MCF 10A (cell line): ENCODE results near the gene VEZT. TPM values are rescaled to one million over a fixed set of nuclear protein-coding genes. Genes with fewer than 3 reads are reported as not detected.
"Not testable (repeated sequence)": the region's sequence is repeated elsewhere in the genome, so short reads cannot be mapped to it uniquely, and the experiment has no call there.

Experiments used
- BruUV-seq: library from RNA; stranded (reverse); fragments of 400-500 nt; replicated peaks from 2 replicates; lab custom pipeline; 2021; lab: Mats Ljungman, UMichigan
- CTCF ChIA-PET: fragments of 300-600 bp; sonication (Branson Sonifier 250); formaldehyde crosslinking; extraction: SDS; loops from one replicate; lab custom pipeline; 2021; ENCODE audit warnings: antibody characterized with exemption, inconsistent platforms; lab: Yijun Ruan, JAX
- POLR2A ChIA-PET: fragments of 300-600, 350-650 bp; sonication (Branson Sonifier 250); formaldehyde crosslinking; extraction: SDS; loops from one replicate; lab custom pipeline; 2020; ENCODE audit warnings: antibody characterized with exemption, inconsistent platforms; lab: Yijun Ruan, JAX
- DNase-seq: peaks from one replicate; pipeline ENCODE4 v3.0.0-alpha.2; 2018; ENCODE audit not compliant: unreplicated experiment
- H3K27ac Mint-ChIP-seq: one replicate; pipeline ENCODE4 v1.8.0; 2022; ENCODE audit warnings: mild to moderate bottlenecking, low read depth, mixed read lengths; ENCODE audit not compliant: unreplicated experiment
- H3K27me3 Mint-ChIP-seq: one replicate; pipeline ENCODE4 v1.8.0; 2022; ENCODE audit warnings: mixed read lengths; ENCODE audit not compliant: insufficient read depth, unreplicated experiment
- H3K36me3 Mint-ChIP-seq: one replicate; pipeline ENCODE4 v1.8.0; 2022; ENCODE audit warnings: mild to moderate bottlenecking, moderate library complexity, mixed read lengths; ENCODE audit not compliant: insufficient read depth, unreplicated experiment
- H3K4me1 Mint-ChIP-seq: one replicate; pipeline ENCODE4 v1.8.0; 2022; ENCODE audit warnings: mixed read lengths; ENCODE audit not compliant: insufficient read depth, unreplicated experiment
- H3K4me3 Mint-ChIP-seq: one replicate; pipeline ENCODE4 v1.8.0; 2022; ENCODE audit warnings: mild to moderate bottlenecking, moderate library complexity, mixed read lengths; ENCODE audit not compliant: unreplicated experiment
- H3K9me3 Mint-ChIP-seq: one replicate; pipeline ENCODE4 v1.8.0; 2022; ENCODE audit warnings: mixed read lengths; ENCODE audit not compliant: unreplicated experiment
- intact Hi-C: fragments of 100-400 bp; cut with micrococcal nuclease; formaldehyde crosslinking; loops from 2 replicates; pipeline ENCODE4 v1.14.1; 2022
- total RNA-seq: library from RNA; stranded (reverse); gene quantifications from 2 replicates; pipeline ENCODE4 v1.2.3, GENCODE V29; 2022
- TF ChIP-seq, protein P1 (sequence below): fragments of 200-600 bp; IDR thresholded peaks from one replicate; pipeline ENCODE4 v1.8.0; 2022; ENCODE audit warnings: antibody characterized with exemption, mild to moderate bottlenecking; ENCODE audit not compliant: unreplicated experiment

The VEZT gene
- total RNA-seq, 1 experiment from 2014 or later = 107 TPM

DNA sequence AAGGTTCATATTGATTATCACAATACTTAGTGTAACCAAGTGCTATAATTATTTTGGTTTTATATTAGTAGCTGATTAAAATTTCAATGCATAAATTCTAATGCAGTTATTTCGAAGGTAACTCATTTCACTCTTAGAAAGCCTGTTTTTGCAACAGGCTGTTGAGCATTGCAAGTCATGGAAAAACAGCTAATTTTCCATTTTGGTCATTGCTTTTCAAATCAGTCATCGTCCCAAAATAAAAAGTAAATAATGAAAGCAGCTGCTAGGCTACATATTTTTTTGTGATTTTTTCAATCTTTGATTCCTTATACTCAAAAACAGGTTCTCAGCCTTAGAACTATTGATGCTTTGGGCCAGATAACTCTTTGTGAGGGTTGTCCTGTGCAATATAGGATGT is 22.9 kb downstream of the VEZT start:
- TF ChIP-seq, protein P1, sequence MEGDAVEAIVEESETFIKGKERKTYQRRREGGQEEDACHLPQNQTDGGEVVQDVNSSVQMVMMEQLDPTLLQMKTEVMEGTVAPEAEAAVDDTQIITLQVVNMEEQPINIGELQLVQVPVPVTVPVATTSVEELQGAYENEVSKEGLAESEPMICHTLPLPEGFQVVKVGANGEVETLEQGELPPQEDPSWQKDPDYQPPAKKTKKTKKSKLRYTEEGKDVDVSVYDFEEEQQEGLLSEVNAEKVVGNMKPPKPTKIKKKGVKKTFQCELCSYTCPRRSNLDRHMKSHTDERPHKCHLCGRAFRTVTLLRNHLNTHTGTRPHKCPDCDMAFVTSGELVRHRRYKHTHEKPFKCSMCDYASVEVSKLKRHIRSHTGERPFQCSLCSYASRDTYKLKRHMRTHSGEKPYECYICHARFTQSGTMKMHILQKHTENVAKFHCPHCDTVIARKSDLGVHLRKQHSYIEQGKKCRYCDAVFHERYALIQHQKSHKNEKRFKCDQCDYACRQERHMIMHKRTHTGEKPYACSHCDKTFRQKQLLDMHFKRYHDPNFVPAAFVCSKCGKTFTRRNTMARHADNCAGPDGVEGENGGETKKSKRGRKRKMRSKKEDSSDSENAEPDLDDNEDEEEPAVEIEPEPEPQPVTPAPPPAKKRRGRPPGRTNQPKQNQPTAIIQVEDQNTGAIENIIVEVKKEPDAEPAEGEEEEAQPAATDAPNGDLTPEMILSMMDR = no peak
- H3K27ac Mint-ChIP-seq = no peak overlapping the region
- intact Hi-C loops = no loop called here
- peaks cover 7% of the 10 kb centered on the region for H3K4me1 Mint-ChIP-seq
- H3K4me3 Mint-ChIP-seq = no peak overlapping the region
- ChIA-PET CTCF (interaction anchor here (0.6 kb wide), 1 partner anchor 1216 kb away, joined by 3 read pairs; no protein-coding TSS in a partner anchor), POLR2A (interaction anchor here (0.9 to 1.2 kb wide), 4 partner anchors 17 to 233 kb away, joined by 3 to 5 read pairs (median 3); partner anchors contain the start of genes FGD6, METAP2 and VEZT)
- BruUV-seq = no TSS peak
- H3K9me3 Mint-ChIP-seq = no peaks in the 10 kb centered on the region
- H3K27me3 Mint-ChIP-seq = no peaks in the 10 kb centered on the region
- peaks cover 39% of the 10 kb centered on the region for H3K36me3 Mint-ChIP-seq
- no peak for DNase-seq

DNA sequence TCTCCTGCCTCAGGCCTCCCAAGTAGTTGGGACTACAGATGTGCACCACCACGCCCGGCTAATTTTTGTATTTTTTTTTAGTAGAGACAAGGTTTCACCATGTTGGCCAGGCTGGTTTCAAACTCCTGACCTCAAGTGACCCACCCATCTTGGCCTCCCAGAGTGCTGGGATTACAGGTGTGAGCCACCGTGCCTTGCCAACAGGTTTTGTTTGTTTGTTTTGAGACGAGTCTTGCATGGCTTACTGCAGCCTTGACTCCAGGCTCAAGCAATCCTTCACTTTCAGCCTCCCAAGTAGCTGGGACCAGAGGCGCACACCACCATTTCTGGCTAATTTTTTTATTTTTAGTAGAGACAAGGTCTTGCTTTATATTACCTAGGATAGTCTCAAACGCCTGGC is 23.5 kb downstream of the VEZT start:
- intact Hi-C loops, H3K27ac Mint-ChIP-seq, H3K27me3 Mint-ChIP-seq, BruUV-seq, H3K4me1 Mint-ChIP-seq, H3K9me3 Mint-ChIP-seq, DNase-seq, H3K4me3 Mint-ChIP-seq: not testable (repeated sequence)
- H3K36me3 Mint-ChIP-seq = peaks cover 39% of the 10 kb centered on the region
- ChIA-PET CTCF (interaction anchor here (0.6 kb wide), 1 partner anchor 1216 kb away, joined by 3 read pairs; no protein-coding TSS in a partner anchor), POLR2A (interaction anchor here (0.9 to 1.0 kb wide), 2 partner anchors 24 to 233 kb away, joined by 3 to 5 read pairs; partner anchors contain the start of genes FGD6, METAP2 and VEZT)

DNA sequence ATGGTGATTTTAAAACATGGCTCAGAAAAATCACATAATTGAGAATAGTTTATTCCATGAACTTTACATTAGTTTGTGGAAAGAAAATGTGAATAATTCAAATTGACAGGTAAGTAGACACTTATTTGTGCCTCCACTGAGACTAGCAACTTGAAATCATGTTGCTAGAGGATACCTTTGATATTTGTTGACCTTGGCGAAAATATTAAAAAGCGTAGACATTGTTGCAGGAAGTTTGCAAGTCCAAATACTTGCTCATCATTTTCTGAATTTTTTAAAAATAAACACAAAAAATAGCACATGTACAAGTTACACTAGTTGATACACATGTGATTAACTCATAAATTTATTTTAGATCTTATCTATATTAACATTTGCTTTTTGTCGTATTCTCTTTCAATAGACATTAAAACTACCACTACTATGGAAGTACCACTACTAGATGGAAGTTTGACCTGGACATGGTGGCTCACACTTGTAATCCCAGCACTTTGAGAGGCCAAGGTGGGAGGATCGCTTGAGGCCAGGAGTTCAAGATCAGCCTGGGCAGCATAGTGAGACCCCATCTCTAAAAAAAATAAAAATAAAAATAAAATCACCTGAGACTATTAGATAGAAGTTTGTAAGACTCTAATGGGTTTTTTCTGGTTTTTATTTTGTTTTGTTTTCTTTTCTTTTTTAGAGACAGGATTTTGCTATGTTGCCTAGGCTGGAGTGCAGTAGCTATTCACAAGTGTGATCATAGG is 24.3 kb downstream of the VEZT start:
- BruUV-seq = no TSS peak
- ChIA-PET CTCF (interaction anchor here (1.0 kb wide), 1 partner anchor 92 kb away, joined by 3 read pairs; no protein-coding TSS in a partner anchor), POLR2A (no interaction called here)
- TF ChIP-seq, protein P1 = no peak
- intact Hi-C loops = no loop called here
- no peak overlapping the region for H3K27ac Mint-ChIP-seq
- peaks cover 39% of the 10 kb centered on the region for H3K36me3 Mint-ChIP-seq
- H3K4me3 Mint-ChIP-seq = no peak overlapping the region
- no peak for DNase-seq
- no peaks in the 10 kb centered on the region for H3K9me3 Mint-ChIP-seq
- H3K27me3 Mint-ChIP-seq = no peaks in the 10 kb centered on the region
- H3K4me1 Mint-ChIP-seq = peaks cover 7% of the 10 kb centered on the region

DNA sequence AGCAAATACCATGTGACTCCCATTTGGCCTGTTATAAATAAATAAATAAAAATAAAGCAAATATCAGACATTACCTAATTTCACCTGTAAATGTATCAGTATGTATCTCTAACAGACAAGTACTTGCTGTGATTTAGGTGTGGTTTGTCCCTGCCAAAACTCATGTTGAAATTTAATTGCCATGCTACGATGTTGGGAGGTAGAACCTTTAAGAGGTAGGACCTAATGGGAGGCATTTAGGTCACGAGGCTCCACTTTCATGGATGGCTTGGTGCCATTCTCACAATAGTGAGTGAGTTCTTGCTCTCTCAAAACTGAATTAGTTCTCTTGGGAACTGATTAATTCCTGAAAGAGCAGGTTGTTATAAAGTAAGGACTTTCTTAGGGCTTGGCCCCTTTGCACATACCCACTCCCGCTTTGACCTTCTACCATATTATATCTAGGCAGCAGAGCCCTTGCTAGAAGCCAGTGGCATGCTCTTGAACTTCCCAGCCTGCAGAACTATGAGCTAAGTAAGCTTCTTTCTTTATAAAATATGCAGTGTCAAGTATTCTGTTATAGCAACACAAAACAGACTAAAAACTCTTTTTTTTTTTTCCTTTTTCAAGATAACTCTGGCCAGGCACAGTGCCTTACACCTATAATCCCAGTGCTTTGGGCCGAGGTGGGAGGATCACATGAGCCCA is 26.0 kb downstream of the VEZT start:
- no TSS peak for BruUV-seq
- peaks cover 45% of the 10 kb centered on the region for H3K36me3 Mint-ChIP-seq
- H3K9me3 Mint-ChIP-seq = no peaks in the 10 kb centered on the region
- TF ChIP-seq, protein P1 = no peak
- no peak overlapping the region for H3K27ac Mint-ChIP-seq
- ChIA-PET CTCF (interaction anchor here (1.1 kb wide), 1 partner anchor 122 kb away, joined by 3 read pairs; no protein-coding TSS in a partner anchor), POLR2A (interaction anchor here (0.5 to 1.3 kb wide), 5 partner anchors 14 to 140 kb away, joined by 3 to 5 read pairs (median 4); no protein-coding TSS in a partner anchor)
- intact Hi-C loops = no loop called here
- H3K4me1 Mint-ChIP-seq = peaks cover 12% of the 10 kb centered on the region
- H3K4me3 Mint-ChIP-seq = no peak overlapping the region
- no peak for DNase-seq
- no peaks in the 10 kb centered on the region for H3K27me3 Mint-ChIP-seq
